Esophagus squamous epithelium (tissue), 5 donors: Measurements from ENCODE around the gene FBLN5. TPM values are rescaled to one million over a fixed set of nuclear protein-coding genes. Genes with fewer than 3 reads are reported as not detected.
A peak's percentile ranks its signal among the peaks of the same experiment; 100 is the strongest.

ENCODE experiments used
- DNase-seq: peaks from one replicate; lab custom pipeline; 2025; lab: John Stamatoyannopoulos, UW
- H3K27ac ChIP-seq, 4 donors: fragments of 200-600 bp; sonication (generic); one replicate each; pipeline ENCODE4 v1.5.1; 2016 to 2019; ENCODE audit warnings: mild to moderate bottlenecking in 1 of 4
- H3K27me3 ChIP-seq, 4 donors: fragments of 200-600 bp; sonication (generic); 1 replicate in 3 of 4; 2 replicates in 1 of 4; pipeline versions ENCODE4 v1.5.1 to v1.6.0; 2017 to 2021; ENCODE audit warnings: antibody characterized with exemption in 1 of 4
- H3K36me3 ChIP-seq, 3 donors: fragments of 200-600 bp; sonication (generic); one replicate each; pipeline ENCODE4 v1.5.1; 2016 to 2019
- H3K4me1 ChIP-seq, 3 donors: fragments of 200-600 bp; sonication (generic); one replicate each; pipeline ENCODE4 v1.5.1; 2017 to 2019
- H3K4me3 ChIP-seq, 4 donors: fragments of 200-600 bp; sonication (generic); 1 replicate in 3 of 4; 2 replicates in 1 of 4; pipeline ENCODE4 v1.5.1; 2016 to 2019; ENCODE audit warnings: mild to moderate bottlenecking in 2 of 4, moderate library complexity in 1 of 4
- H3K9me3 ChIP-seq, 3 donors: fragments of 200-600 bp; sonication (generic); one replicate each; pipeline ENCODE4 v1.5.1; 2016 to 2019
- CTCF ChIP-seq, 6 experiments: fragments of 450-650 bp in 4 of 6; fragments of 200-600 bp in 2 of 6; sonication (generic) in 2 of 6; IDR thresholded peaks; one replicate each; pipeline ENCODE4 v1.5.1; 2016 to 2019; ENCODE audit warnings: antibody characterized with exemption in 6 of 6, mild to moderate bottlenecking in 4 of 6, moderate library complexity in 4 of 6
- POLR2A ChIP-seq, 4 donors: fragments of 450-650 bp; IDR thresholded peaks; one replicate each; pipeline ENCODE4 v1.6.1; 2017; ENCODE audit warnings: antibody characterized with exemption in 4 of 4, mild to moderate bottlenecking in 4 of 4, moderate library complexity in 3 of 4
- WGBS, 2 donors: methylation state at CpG; one replicate each; pipeline ENCODE4 v1.1.5; 2018; 5-methylcytosine and 5-hydroxymethylcytosine counted together
- intact Hi-C: fragments of 100-400 bp; cut with DNase I; formaldehyde crosslinking; loops from one replicate; pipeline ENCODE4 v1.15.0; 2022
- total RNA-seq, 4 donors: library from RNA; depleted of rRNA; stranded (reverse); fragments of >200 nt; gene quantifications; one replicate each; pipeline ENCODE4 v1.1.0, GENCODE V29; 2016
- donor health status: DM: yes; HTN: yes; CAD: no.

Gene FBLN5
- total RNA-seq, 4 donors from 2014 or later: 1.2 to 83.5 (median 8.0) TPM

- H3K4me1 ChIP-seq: peaks cover 0 to 18% (median 0%) of the 10 kb centered on the region in 3 donors
- no peaks in the 10 kb centered on the region for H3K36me3 ChIP-seq
- no peak for TF ChIP-seq CTCF (IDR thresholded peaks at IDR 0.05)
- no peak for TF ChIP-seq POLR2A (IDR thresholded peaks at IDR 0.05)
- no peaks in the 10 kb centered on the region for H3K9me3 ChIP-seq
- DNase-seq: no peak
- peak overlapping the region in 2 of 4 donors; percentile 67 to 73 for H3K27ac ChIP-seq
- no peak overlapping the region for H3K4me3 ChIP-seq
- intact Hi-C loops: no loop called here
- H3K27me3 ChIP-seq: no peaks in the 10 kb centered on the region
- 44 to 56% methylated on average over 4 of the region's 4 CpGs for WGBS, 2 donors
Observed at GRCh38 chr14:91919814-91920213, 27.7 kb downstream of the FBLN5 start.

- H3K4me1 ChIP-seq: peaks cover 0 to 16% (median 0%) of the 10 kb centered on the region in 3 donors
- H3K4me3 ChIP-seq: no peak overlapping the region
- intact Hi-C loops: no loop called here
- no peaks in the 10 kb centered on the region for H3K27me3 ChIP-seq
- no peak for DNase-seq
- peak overlapping the region in 3 of 4 donors; percentile 17 to 73 (median 60) for H3K27ac ChIP-seq
- no peaks in the 10 kb centered on the region for H3K9me3 ChIP-seq
- TF ChIP-seq CTCF (IDR thresholded peaks at IDR 0.05): no peak
- TF ChIP-seq POLR2A (IDR thresholded peaks at IDR 0.05): no peak
- no peaks in the 10 kb centered on the region for H3K36me3 ChIP-seq
- WGBS, 2 donors: 51 to 68% methylated on average over 5 of the region's 5 CpGs
Observed at GRCh38 chr14:91918186-91918883, 29.2 kb downstream of the FBLN5 start.

GRCh38 chr14:91912035-91912434 is 35.5 kb downstream of the FBLN5 start:
- no peak for DNase-seq
- WGBS, 2 donors: 45 to 53% methylated on average over 5 of the region's 5 CpGs
- Histone ChIP-seq H3K9me3 (no peaks in the 10 kb centered on the region), H3K27me3 (no peaks in the 10 kb centered on the region), H3K4me1 (peaks cover 0 to 12% (median 8%) of the 10 kb centered on the region in 3 donors), H3K4me3 (no peak overlapping the region), H3K36me3 (no peaks in the 10 kb centered on the region), H3K27ac (no peak overlapping the region)
- intact Hi-C loops: no loop called here
- TF ChIP-seq CTCF (IDR thresholded peaks at IDR 0.05): no peak
- TF ChIP-seq POLR2A (IDR thresholded peaks at IDR 0.05): no peak

GRCh38 chr14:91911474-91912032 is 35.9 kb downstream of the FBLN5 start:
- Histone ChIP-seq H3K4me1 (peaks cover 0 to 12% (median 8%) of the 10 kb centered on the region in 3 donors), H3K9me3 (no peaks in the 10 kb centered on the region), H3K4me3 (no peak overlapping the region), H3K27ac (no peak overlapping the region), H3K27me3 (no peaks in the 10 kb centered on the region), H3K36me3 (no peaks in the 10 kb centered on the region)
- intact Hi-C loops: no loop called here
- TF ChIP-seq CTCF (IDR thresholded peaks at IDR 0.05) (peak in 5 of 6 experiments; percentile 33 to 62 (median 45)), POLR2A (IDR thresholded peaks at IDR 0.05) (no peak)
- 30 to 37% methylated on average over 9 of the region's 9 CpGs for WGBS, 2 donors
- DNase-seq: no peak

GRCh38 chr14:91910196-91910595 is 37.3 kb downstream of the FBLN5 start:
- DNase-seq: no peak

More at GRCh38 chr14:91910196-91910595, 37.3 kb downstream of the FBLN5 start:
- H3K4me3 ChIP-seq: no peak overlapping the region
- 85 to 87% methylated on average over 9 of the region's 9 CpGs for WGBS, 2 donors
- no peaks in the 10 kb centered on the region for H3K36me3 ChIP-seq
- peaks cover 0 to 12% (median 8%) of the 10 kb centered on the region in 3 donors for H3K4me1 ChIP-seq
- H3K27me3 ChIP-seq: no peaks in the 10 kb centered on the region
- intact Hi-C loops: no loop called here
- no peaks in the 10 kb centered on the region for H3K9me3 ChIP-seq
- TF ChIP-seq CTCF (IDR thresholded peaks at IDR 0.05) (no peak), POLR2A (IDR thresholded peaks at IDR 0.05) (no peak)
- H3K27ac ChIP-seq: no peak overlapping the region
